PC-9 (cell line): ENCODE measurements around the gene DNAJC30.

Experiments used
- EZH2 ChIP-seq: fragments of 200-600 bp; sonication (generic); IDR thresholded peaks from 2 replicates; pipeline ENCODE4 v1.8.0; 2017; ENCODE audit warnings: antibody characterized with exemption, low read depth
- TF ChIP-seq, protein P1 (sequence below): fragments of 200-600 bp; sonication (generic); conservative IDR thresholded peaks from 2 replicates; pipeline ENCODE4 v1.6.1; 2017; ENCODE audit warnings: mixed run types, antibody characterized with exemption, mild to moderate bottlenecking, moderate library complexity

DNA sequence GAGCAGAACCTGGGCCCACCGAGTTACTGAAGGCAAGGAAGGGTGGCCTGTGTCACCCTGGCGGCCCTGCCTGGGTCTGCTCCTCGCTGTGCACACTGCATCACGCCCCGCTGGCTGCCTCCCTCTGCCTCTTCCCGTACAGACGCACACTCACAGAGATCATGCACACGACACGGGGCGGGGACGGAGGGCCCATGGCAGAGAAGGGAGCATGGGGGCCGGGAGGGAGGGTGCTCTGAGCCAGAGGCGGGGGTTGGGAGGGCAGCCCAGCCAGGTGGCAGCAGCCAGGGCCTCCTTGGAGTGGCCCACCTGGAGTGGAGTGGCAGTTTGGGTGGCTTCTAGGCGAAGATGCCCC lies 16.8 kb upstream of the DNAJC30 start:
- TF ChIP-seq, protein P1, sequence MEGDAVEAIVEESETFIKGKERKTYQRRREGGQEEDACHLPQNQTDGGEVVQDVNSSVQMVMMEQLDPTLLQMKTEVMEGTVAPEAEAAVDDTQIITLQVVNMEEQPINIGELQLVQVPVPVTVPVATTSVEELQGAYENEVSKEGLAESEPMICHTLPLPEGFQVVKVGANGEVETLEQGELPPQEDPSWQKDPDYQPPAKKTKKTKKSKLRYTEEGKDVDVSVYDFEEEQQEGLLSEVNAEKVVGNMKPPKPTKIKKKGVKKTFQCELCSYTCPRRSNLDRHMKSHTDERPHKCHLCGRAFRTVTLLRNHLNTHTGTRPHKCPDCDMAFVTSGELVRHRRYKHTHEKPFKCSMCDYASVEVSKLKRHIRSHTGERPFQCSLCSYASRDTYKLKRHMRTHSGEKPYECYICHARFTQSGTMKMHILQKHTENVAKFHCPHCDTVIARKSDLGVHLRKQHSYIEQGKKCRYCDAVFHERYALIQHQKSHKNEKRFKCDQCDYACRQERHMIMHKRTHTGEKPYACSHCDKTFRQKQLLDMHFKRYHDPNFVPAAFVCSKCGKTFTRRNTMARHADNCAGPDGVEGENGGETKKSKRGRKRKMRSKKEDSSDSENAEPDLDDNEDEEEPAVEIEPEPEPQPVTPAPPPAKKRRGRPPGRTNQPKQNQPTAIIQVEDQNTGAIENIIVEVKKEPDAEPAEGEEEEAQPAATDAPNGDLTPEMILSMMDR: no peak
- no peak for TF ChIP-seq EZH2
